NCI-H1436 (cell line): ENCODE measurements around the gene CNPY3.
A peak's percentile ranks its signal among the peaks of the same experiment; 100 is the strongest.

Experiments used
- DNase-seq: peaks from one replicate; lab custom pipeline; 2025; lab: John Stamatoyannopoulos, UW

Gene CNPY3

GRCh38 chr6:42981836-42982235 lies 52.6 kb downstream of the CNPY3 start:
- no peak for DNase-seq

- peak; percentile 98 for DNase-seq
Observed at GRCh38 chr6:42984001-42984923, 55.0 kb downstream of the CNPY3 start, which contains the start of gene PPP2R5D. TSS of gene PPP2R5D (plus strand) at chr6:42984570. CDS start at chr6:42984678, 108 bp downstream.

DNA sequence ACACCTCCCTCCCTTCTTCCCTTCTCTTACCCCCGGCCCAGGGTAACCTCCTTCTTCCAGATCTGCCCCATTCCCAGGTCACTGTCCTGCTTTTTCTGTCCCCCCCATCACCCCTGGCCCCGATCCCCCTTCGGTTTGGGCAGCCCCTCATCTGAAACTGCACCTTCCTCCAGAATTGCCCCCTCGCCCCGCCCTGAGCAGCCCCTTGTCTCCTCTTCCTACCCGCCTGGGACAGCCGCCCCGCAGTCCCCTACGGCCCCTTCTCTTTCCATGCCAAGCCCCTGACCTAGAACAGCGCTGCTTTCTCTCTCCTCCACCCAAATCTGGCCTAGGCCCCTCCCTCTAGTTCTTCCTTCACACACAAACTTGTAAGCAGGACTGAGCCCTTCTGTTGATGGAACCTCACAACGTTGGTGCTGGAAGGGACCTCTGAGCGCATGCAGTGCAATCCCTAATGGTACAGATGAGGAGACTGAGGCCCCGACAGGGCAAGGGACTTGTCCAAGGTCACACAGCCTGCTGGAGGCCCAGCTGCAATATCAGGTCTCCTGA lies 55.7 kb downstream of the CNPY3 start:
- DNase-seq: no peak

GRCh38 chr6:42987533-42988451 lies 58.5 kb downstream of the CNPY3 start:
- DNase-seq: no peak

- DNase-seq: no peak
Observed at GRCh38 chr6:42988486-42989020, 59.3 kb downstream of the CNPY3 start.
